Activated CD4-positive, CD25-positive, alpha-beta regulatory T cell treated with anti-CD3 and anti-CD28 coated beads, Interleukin-2, amount 50 U/mL, for 72 hours (primary cell): ENCODE data around the gene TMEM174.
A peak's percentile ranks its signal among the peaks of the same experiment; 100 is the strongest.
"Not testable (repeated sequence)": the region's sequence is repeated elsewhere in the genome, so short reads cannot be mapped to it uniquely, and the experiment has no call there.

Experiments used
- DNase-seq: peaks from one replicate; pipeline ENCODE4 v3.0.0; 2021

The TMEM174 gene

DNA sequence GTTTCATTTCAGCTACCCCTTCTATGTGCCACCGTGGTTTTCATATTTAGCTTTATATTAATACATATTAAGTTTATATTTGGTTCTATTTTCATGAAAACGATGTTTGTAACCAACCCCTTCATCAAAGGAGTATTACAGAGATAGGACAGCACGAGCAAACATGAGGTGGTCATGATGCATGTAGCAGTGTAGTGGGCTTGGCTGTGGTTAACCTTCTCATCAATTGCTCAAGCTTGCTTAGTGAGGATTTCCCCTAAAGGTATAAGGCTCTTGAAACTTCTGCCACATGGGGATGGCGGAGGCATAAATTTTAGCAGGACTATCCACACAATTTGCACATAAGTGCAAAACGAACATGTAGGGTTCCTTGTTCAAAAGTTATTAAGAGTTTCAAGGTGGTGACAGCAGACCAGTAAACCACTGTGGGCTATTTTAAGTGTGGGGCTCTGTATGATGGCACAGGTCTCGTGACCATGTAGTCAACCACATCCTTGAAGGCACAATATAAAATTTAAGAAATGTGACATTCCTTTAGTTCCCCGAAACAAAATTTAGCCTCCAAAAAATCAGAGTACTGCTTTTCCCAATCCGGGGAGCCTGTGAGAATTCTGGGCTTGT is 24.8 kb downstream of the TMEM174 start:
- no peak for DNase-seq

DNA sequence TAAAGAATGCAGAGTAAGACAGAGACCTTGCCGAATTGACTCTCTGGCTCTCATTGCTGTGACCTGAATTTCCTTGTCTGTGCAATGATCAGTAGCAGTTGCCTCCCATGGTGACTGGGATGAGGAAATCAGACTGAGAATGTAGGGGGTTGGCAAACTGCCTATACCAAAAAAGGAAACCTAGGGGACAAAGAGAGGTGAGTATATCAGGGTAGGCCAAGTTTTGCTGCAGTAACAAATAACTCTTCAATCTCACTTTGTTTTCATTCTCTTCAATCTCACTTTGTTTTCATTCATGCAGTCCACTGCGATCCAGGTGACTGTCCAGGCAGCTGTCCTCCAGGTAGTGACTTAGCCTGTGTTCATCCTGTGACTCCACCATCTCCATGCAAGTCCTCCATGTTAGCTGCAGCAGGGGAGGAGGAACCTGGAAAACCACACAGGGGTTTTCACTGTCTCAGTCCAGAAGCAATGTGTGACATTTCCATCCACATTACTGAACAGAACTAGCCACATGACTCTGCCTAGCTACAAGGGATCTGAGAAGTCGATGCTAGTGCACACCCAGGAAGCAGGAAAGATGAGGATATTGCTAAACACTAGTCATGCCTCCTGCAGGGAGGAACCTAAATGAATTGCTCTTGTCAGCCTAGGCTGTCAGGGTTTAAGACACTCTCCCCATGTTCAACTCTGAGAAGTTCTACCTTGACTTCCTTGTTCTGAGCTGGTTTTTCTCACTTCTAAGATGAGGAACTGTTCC is 26.0 kb downstream of the TMEM174 start:
- DNase-seq = no peak

DNA sequence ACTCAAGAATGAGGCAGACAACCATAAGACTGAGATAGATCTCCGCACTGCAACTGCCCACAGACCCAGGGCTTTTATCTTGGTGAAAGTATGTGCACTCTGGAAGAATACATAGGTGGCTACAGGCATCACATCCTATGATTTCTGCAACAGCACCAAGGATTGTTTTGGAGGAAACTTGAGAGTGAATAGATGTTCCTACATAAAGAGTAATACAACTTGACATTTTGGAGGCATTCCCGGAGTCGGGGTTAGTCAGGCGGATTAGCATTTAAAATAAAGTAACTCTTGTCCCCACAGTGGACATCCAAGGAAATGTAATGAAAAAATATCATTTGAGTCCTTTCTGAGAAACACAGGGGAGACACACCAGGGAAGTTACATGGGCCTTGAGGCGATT is 26.7 kb downstream of the TMEM174 start:
- no peak for DNase-seq

DNA sequence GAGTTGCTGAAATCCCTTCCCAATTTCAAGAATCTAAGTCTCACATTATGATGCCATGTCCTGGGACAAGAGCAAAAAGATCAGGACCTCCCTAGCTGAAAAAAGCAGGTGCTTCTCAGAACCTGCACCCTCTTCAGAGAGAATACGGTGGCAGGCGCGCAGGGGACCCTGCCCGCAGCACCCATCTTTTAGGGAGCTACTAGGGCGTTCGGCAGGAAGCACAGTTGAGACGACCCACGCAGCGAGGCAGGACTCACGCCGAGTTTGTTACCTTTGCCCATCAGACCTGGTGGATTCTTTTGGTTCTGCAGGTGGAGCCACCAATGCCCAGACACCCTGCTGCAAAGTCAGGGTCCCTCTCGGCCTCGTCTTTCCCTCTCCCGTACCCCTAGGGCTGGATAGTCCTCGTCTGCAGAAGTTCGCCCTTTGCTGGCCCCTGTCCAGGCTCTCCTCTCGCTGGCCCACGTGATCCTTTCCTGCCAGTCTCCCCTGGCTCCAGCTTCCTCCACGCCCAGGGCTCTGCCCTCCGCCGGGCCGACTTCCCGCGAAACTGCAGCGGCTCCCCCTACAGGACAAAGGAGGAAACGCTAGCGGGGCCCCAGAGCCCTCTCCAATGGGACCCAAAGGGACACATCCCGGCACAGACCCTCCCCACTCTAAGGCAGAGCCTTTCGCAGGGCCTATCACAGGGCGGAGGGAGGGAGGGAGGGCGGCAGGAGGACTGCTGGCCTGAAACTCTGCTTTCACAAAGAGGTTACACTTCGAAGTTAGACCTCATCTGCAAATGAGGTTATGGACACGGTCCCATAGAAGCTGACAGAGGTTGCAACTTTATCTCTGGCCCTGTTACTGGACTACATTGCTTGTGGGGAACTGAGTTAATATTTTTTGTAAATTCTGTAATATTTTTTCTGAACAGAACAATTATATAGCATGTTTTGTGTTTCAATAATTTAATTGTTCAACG is 28.8 kb downstream of the TMEM174 start:
- peak; percentile 77 for DNase-seq

DNA sequence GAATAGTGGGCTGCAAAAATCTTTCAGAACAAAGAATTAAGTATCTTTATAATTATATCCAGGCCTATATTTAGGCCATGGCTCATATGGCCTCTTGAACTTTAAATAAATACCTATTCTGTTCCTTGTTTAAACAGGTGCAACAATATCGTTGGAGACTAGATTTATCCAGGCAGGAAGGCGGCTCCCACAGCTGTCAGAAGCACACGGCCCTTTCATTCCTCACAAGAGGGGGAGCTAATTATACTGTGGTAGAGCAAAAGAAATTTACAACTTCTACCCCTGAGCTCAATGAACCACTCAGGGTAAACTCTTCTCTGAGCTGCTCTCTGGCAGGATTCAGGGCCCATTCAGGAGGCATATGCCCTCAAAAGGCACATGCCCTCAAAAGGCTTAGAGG is 31.3 kb downstream of the TMEM174 start:
- DNase-seq = no peak

DNA sequence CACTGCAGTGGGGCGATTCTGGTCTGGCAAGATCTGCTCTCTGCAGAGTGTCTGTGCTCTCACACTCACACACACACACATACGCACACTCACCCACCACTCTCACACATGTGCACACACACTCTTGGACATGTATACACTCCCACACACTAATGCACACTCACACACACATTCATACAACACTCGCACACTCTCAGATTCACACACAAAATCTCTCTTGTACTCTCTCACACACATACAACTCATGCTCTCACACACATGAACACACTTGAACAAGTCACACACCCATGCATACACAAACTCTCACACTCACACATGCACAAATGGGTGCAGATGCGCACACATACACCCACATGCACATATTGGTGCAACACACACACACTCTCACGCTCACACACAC is 31.7 kb downstream of the TMEM174 start:
- DNase-seq = no peak

DNA sequence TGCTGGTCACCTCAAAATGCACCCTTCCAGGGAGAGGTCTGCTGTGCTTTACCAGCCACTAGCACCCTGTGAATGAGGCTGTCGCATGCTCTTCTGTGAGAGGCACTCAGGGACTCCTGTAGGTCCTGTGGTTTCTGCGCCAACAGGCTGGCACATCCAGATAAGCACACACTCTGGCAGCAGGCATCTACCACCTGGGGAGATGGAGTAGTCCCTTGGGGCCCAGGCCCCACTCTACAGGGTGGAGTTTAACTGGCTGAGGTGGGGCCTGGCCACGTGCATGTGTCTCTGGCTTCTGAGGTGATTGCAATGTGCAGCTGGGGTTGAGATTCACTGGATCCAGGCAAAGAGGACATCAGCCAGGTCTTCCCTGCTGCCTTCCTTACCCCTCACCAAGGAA is 32.3 kb downstream of the TMEM174 start:
- no peak for DNase-seq

DNA sequence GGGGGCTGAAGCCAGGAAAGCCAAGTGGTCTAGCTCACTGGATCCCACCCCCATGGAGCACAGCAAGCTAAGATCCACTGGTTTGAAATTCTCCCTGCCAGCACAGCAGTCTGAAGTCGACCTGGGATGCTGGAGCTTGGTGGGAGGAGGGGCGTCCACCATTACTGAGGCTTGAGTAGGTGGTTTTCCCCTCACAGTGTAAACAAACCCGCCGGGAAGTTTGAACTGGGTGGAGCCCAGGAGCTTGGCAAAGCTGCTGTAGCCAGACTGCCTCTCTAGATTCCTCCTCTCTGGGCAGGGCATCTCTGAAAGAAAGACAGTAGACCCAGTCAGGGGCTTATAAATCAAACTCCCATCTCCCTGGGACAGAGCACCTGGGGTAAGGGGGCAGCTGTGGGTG is 34.2 kb downstream of the TMEM174 start:
- not testable (repeated sequence) for DNase-seq

DNA sequence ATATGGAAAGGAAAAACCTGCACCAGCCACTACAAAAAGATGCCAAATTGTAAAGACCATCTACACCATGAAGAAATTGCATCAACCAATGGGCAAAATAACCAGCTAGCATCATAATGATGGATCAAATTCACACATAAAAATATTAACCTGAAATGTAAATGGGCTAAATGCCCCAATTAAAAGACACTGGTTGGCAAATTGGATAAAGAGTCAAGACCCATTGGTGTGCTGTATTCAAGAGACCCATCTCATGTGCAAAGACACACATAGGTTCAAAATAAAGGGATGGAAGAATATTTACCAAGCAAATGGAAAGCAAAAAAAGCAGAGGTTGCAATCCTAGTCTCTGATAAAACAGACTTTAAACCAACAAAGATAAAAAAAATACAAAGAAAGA is 36.1 kb downstream of the TMEM174 start:
- not testable (repeated sequence) for DNase-seq

DNA sequence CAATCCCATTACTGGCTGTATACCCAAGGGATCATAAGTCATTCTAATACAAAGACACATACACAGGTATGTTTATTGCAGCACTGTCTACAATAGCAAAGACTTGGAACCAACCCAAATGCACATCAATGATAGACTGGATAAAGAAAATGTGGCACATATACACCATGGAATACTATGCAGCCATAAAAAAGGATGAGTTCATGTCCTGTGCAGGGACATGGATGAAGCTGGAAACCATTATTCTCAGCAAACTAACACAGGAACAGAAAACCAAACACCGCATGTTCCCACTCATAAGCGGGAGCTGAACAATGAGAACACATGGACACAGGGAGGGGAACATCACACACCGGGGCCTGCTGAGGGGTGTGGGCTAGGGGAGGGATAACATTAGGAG is 39.7 kb downstream of the TMEM174 start:
- not testable (repeated sequence) for DNase-seq

DNA sequence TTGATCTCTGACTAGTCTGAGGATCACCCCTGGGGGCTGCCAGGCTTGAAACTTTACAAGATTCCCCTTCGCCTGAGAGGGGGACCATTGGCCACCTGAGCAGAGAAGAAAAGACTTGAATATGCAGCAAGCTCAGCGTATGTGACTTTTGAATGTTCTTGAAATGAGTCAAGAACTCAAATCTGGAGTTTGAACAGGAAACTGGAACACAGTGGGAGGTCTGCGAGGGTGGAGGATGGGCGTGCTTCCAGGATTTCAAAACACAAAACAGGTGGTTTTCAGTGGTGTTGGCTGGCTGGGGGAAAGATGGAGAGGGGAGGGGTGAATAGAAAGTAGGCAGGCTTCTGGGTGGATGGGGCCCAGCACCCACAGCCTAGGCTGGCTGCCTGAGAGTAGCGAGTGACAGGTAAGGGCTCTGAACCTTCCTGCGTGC is 40.6 kb downstream of the TMEM174 start:
- no peak for DNase-seq

DNA sequence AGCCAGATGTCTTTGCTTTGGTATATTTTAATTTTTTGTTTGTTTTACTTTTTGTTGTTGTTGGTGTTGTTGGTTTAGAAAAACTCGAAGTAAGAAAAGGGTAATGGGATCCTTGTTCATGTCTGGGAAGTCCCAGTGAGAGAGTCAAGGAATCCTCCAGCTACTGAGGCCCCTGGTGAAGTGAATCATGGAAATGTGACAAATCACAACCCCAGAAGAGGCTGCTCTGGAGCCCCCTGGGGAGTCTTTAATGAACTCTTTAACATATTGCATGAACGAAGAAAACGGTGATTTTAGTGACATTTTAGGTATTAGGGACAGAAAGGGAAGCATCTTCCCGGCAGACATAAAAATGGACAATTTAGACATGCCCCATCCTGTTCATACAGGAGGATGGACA is 41.3 kb downstream of the TMEM174 start:
- no peak for DNase-seq

DNA sequence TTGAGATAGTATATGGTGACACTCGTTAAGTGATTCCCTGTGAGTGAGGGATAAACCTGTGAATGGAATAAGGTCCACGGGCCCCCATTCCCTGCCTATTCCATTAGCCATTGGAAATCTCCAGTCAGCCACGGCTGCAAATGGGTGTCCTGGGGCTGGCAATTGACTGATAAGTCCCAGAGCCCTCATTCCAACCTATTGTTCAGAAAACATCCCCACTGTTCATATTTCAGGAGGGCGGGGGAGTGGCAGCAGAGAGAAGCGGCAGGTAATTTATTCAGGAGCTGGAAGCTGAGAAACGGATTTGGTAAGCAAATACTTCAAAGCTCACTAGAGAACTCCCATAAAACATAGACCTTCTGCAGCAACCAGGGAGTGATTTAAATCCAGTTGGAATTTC is 42.0 kb downstream of the TMEM174 start:
- DNase-seq = no peak

DNA sequence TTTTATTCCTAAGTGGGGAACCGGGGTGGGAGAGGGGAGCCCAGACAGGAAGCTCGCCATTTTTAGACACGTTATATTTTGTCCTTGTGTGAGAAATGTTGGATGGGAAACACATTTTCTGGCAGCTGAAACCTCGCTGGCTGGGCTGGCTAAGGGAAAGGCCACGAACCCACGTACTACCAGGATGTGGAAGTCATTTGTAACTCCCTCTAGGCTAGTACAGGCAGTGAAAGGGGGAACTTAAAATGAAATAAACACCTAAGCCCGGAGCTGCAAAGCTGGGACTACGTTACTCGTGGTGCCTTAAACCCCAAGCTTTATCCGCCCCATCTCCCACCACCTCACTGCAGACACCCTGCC is 42.5 kb downstream of the TMEM174 start:
- no peak for DNase-seq

DNA sequence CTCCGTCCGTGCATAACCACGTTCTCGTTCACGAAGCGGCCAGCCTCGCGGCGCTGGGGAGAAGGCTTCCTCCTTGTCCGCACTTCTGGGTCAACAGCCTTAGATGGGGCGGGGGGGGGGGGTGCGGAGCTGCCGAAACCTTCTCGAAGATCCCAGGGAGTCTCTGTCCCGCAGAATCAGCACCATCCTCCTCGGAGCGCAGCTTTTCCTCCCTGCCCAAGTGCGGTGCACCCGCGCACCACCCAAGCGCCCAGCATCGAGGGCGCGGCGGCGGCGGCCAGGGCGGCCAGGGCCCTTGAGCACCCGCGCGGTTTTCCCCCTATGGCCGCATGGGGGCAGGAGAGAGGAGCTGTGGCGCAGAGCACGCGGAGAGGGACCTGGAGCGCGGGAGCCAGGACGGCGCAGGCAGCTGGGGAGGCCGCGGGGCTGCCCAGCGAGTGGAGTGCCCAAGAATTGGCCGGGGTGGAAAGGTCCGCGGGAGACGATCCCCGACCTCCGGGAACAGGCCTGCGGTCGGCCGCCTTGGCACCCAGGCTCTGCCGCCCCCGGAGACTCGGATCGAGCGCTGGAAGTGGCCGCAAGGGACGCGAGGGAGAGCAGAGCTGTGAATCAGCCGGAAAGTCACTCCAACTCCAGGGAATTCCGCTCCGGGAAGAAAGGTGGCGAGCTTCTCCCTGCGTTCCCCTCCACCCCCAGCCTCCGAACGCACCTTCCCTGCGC is 43.1 kb downstream of the TMEM174 start:
- DNase-seq = peak; percentile 68

DNA sequence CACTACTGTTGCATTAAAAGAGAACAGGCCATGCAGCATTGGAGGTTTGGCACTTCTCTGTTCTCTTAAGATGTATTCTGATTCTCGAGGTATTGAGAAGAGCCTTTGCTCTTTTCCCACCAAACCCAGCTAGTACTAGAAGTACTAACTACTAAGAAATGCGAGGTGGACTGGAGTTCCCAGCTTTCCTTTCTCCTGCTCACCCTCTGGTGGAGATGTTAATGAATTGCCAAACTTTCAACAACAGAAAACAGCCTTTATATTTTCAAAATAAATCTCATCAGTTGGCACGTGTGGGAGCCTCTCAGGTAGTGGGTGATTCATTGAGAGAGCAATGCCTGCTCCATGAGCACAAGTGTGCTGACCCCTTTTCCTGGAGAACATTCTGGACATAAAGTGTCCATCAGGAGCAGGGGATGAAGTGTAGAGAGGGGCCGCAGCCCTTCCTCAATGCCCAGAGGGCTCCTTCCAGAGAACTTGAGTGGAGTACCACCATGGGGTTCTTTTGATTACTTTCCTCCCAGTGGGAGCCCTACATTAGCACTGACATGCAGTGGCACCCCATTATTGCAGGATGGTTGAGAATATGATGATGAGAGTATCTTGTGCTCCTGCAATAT is 45.7 kb downstream of the TMEM174 start:
- no peak for DNase-seq

DNA sequence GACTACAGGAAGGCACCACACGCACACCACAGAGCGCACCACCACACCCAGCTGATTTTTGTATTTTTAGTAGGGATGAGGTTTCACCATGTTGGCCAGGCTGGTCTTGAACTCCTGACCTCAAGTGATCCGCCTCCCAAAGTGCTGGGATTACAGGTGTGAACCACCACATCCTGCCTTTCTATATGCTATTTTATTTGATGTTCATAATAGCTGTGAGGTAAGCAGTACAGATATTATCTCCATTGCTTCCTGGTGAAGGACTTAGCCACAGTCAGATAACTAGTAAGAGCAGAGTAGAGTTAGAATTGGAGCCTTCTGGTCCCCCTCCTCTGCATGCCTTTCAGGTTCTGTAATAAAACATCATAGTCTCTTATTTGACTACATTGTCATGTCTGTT is 46.3 kb downstream of the TMEM174 start:
- DNase-seq = not testable (repeated sequence)

DNA sequence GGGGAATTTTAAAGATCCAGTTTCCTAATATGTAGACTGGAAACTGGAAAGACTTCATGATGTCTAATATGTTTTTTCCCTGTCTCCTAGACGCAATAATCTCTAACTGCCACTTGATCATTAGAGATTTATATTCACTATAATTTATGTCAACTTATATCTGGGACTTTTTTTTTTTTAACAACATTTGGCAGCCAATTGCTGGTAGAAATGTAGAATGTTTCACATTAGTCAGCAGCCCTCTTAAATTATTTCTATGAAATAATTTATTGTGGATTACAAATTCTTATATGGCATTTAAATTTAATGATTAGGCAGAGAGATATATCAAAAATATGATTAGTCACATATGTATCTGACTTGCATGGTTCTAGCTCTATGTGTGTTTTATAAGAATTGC is 48.2 kb downstream of the TMEM174 start:
- DNase-seq = no peak

DNA sequence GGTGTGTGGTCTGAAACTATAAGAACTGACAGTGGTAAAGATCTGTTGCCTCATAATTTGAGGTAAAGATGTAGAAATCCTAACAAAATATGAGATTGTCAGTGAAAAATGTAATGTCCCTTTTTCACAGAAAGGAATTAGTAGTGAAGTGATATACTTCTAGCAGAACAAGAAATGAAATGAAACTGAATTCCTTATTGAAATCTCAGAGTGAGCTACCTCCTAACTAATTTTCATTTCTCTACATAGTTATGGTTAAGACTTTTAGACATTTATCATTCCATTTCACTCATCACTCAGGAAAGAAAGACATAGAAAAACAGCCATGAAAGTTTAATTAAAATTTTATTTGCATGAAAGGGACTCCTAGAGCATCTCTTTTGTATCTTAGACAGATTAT is 48.7 kb downstream of the TMEM174 start:
- DNase-seq = no peak

DNA sequence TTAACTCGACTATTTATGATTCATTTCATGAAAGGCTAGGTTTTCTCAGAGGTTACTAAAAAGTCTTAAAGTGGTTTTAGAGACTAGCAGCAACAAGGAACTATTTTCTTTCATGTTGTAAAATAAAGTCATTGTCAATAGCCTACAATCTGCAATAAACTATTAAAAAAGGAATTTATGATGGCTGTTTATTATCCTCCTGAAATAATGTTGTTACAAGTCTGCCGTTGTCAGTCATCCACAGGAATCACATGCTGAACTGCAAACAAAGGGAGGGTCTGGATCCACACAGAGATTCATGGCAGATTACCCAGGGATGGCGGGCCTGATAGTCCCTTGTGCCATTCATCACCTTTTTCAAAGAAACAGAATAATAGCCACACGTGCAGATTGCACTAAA is 49.2 kb downstream of the TMEM174 start:
- DNase-seq = no peak
